Activated CD4-positive, CD25-positive, alpha-beta regulatory T cell treated with anti-CD3 and anti-CD28 coated beads, Interleukin-2, amount 50 U/mL, for 24 hours (primary cell): ENCODE measurements around the gene TSHZ2.

ENCODE experiments used
- ATAC-seq, 2 donors: fragments of 150-1000 bp; cut with Tn5 transposase; one replicate each; pipeline ENCODE4 v1.10.0; 2021; ENCODE audit warnings: mild to moderate bottlenecking in 1 of 2, moderate library complexity in 1 of 2

Gene TSHZ2

GRCh38 chr20:53212018-53212417, 239.9 kb downstream of the TSHZ2 start:
- ATAC-seq = no peak

DNA sequence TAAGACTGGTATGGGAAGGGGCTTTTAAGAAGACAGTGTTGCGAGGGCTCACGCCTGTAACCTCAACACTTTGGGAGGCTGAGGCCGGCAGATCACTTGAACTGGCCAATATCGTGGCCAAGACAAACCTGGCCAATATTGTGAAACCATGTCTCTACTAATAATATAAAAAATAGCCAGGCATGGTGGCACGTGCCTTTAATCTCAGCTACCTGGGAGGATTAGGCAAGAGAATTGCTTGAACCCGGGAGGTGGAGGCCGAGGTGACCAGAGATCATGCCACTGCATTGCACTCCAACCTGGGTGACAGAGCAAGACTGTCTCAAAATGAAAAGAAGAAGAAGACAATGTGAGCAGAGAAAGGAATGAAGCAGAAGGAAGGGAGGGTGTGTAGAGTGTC, 242.2 kb downstream of the TSHZ2 start:
- ATAC-seq = no peak

DNA sequence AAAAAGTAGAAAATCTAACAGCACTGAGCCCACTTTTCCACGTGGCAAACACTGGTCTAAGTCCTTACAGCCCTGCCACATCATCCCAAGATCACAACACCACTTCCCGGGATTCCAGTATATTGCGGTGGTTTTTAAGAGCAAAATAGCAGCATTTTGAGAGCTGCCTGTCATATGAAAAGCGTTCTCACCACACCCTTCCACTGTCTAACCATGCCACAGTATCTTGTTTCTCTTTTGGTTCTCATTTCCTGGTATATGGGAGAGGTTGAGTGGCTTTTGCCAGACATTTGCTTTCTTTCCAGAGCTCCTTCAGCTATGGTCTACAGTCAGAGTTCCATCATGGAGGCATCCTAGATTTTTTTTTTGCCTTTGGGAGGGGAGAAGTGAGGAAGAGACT, 243.0 kb downstream of the TSHZ2 start:
- ATAC-seq = peak in 1 of 2 donors; percentile 28

- ATAC-seq = peak in 1 of 2 donors; percentile 43
Measured at GRCh38 chr20:53216478-53216855, 244.3 kb downstream of the TSHZ2 start.

DNA sequence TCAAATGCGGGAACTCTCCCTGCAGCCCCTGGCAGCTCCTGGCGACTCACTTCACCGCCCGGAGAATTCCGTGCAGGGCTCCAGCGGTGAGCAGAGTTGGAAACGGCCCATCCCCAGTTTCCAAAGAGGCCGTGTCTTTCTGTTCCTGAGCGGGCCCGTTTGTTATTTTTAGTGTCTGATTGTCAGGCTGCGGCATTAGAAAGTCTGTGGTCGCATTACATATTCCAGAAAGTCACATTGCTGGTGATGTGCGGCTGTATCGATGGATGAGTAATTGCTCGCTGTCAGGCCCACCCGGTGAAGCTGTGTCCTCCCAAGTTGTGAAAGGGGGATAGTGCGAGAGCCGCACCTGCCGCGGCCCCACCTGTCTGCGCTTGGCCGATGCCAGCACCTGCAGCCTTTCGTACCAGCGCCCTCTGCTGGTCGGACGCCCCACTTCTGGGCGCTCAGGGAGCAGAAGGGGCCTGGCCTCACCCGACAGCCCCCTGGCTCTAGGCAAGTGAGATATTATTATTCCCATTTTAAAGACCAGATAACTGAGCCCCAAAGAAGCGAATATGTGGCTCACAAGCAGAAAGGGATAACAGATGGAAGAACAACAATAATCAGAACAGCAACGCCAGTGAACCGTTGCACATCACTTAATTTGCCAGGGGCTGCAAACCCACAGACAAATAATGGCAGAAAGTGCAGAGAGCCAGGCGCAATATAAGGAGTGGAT, 244.9 kb downstream of the TSHZ2 start:
- ATAC-seq = peak; percentile 78 to 81

GRCh38 chr20:53220482-53221307, 248.5 kb downstream of the TSHZ2 start:
- peak in 1 of 2 donors; percentile 11 for ATAC-seq

- no peak for ATAC-seq
Measured at GRCh38 chr20:53221731-53222130, 249.6 kb downstream of the TSHZ2 start.

GRCh38 chr20:53222416-53222815, 250.3 kb downstream of the TSHZ2 start:
- no peak for ATAC-seq

GRCh38 chr20:53222932-53223331, 250.8 kb downstream of the TSHZ2 start:
- no peak for ATAC-seq

GRCh38 chr20:53223626-53224172, 251.5 kb downstream of the TSHZ2 start:
- ATAC-seq = no peak

GRCh38 chr20:53224851-53225250, 252.7 kb downstream of the TSHZ2 start:
- no peak for ATAC-seq

GRCh38 chr20:53226826-53227225, 254.7 kb downstream of the TSHZ2 start:
- ATAC-seq = no peak

DNA sequence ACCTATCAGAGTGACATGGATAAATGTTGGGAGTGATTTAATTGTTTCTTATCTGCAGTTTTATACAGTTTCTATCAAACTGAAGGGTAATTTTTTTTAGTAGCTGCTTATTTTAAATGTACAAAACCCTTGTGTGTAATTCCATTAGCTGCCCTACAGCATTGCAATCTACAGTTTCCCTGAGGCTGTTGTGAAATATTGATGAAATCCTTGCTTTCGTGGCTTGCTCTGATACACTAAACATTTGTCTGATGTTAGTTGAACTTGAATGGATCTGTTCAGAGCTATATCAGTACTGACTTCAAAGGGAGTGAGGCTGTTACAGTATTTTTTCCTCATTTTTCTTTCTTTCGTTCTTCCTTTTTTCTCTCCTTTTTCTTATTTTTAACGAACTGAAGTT, 255.4 kb downstream of the TSHZ2 start:
- ATAC-seq = no peak

DNA sequence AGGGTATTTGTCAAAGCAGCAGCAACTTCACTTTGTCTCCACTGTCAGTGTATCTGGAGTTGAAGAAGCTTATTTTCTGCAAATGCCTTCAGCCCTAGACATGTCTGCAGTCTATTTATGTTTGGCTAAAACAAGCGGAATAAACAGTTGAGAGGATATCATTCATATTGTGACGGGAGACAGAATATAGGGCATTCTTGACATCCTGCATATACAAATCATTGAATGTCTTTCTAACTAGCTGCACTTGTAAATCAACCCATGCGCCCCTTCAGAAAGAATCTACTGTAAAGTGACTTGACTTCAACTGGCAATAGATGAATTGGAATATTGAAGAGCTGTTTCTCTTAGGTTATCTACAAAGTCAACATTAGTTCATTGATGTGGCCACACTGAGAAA, 258.9 kb downstream of the TSHZ2 start:
- no peak for ATAC-seq

GRCh38 chr20:53237461-53237860, 265.3 kb downstream of the TSHZ2 start:
- ATAC-seq = no peak

GRCh38 chr20:53238121-53238660, 266.0 kb downstream of the TSHZ2 start:
- ATAC-seq = no peak

DNA sequence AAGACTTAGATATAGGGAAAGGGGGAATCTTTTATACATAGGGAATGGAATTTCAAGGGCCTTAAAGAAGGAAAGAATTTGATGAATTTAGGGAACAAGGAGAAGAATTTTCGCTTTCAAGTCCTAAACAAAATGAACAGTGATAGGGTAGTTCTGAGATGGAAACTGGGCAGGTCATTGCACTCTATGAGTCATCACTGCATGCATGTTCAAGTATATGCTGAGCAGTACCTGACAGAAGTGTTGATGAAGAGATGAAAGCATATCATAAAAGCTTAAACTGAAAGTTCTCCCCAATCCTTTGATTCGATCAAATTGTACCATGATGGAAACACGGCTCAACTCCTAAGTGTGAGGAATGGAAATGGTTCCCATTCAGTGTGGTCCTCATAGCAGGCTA, 271.0 kb downstream of the TSHZ2 start:
- ATAC-seq = no peak

- no peak for ATAC-seq
Measured at GRCh38 chr20:53244711-53245110, 272.6 kb downstream of the TSHZ2 start.

GRCh38 chr20:53245574-53245973, 273.4 kb downstream of the TSHZ2 start:
- ATAC-seq = no peak

GRCh38 chr20:53247468-53248103, 275.4 kb downstream of the TSHZ2 start:
- ATAC-seq = no peak

DNA sequence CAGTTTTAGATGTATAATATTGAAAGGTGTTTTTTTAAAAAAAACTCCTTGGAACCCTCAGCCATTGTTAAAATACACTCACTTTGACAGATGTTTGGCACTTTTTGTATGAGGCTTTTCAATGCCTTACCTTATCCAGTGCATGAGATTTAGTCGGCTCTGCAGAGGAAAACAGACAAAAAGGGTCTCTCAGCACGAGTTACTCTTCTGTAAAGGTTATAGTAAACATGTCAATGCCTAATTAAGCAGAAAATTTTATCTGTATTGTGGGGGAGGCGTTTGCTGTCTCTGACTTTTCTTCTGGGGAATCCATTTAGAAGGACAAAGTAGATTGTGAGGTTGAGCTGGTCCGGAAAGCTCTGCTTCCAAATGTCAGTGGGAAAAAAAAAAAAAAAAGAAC, 278.3 kb downstream of the TSHZ2 start:
- ATAC-seq = no peak

GRCh38 chr20:53252002-53252401, 279.8 kb downstream of the TSHZ2 start:
- ATAC-seq = no peak

DNA sequence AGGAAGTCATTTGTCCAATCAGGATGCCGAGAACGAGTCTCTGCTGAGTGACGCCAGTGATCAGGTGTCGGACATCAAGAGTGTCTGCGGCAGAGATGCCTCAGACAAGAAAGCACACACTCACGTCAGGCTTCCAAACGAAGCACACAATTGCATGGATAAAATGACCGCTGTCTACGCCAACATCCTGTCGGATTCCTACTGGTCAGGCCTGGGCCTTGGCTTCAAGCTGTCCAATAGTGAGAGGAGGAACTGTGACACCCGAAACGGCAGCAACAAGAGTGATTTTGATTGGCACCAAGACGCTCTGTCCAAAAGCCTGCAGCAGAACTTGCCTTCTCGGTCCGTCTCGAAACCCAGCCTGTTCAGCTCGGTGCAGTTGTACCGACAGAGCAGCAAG, 281.5 kb downstream of the TSHZ2 start:
- no peak for ATAC-seq
